DOHH2 (cell line): ENCODE data around the gene BNIP5.

Experiments
- EZH2phosphoT487 ChIP-seq: fragments of 200-600 bp; sonication (generic); IDR thresholded peaks from 2 replicates; pipeline ENCODE4 v1.6.1; 2017; ENCODE audit warnings: borderline replicate concordance, mild to moderate bottlenecking, antibody characterized with exemption, low read length, moderate library complexity, mixed read lengths
- TF ChIP-seq, protein P1 (sequence below): fragments of 200-600 bp; sonication (generic); IDR thresholded peaks from one replicate; pipeline ENCODE4 v1.5.1; 2014; ENCODE audit warnings: antibody characterized with exemption, mild to moderate bottlenecking, low read depth, low read length; ENCODE audit not compliant: poor library complexity, severe bottlenecking

DNA sequence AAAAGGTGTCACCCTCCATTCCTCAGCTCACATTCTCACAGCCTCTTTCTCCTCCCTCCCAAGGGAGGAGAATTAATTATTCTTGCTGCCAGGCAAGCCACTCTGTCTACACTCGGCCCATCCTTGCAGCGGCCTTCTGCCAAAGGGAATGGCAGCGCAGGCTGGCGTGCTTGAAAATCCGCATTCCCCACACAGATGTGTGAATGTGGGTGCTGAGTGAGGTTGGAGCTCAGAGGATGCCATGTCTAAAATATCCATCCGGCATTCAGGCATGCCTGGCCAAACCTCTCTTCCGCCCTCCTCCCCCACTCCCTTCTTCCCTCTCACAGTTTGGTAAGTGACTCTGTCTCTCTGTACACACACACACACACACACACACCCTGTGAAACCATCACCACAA, 39.2 kb downstream of the BNIP5 start:
- TF ChIP-seq, protein P1, sequence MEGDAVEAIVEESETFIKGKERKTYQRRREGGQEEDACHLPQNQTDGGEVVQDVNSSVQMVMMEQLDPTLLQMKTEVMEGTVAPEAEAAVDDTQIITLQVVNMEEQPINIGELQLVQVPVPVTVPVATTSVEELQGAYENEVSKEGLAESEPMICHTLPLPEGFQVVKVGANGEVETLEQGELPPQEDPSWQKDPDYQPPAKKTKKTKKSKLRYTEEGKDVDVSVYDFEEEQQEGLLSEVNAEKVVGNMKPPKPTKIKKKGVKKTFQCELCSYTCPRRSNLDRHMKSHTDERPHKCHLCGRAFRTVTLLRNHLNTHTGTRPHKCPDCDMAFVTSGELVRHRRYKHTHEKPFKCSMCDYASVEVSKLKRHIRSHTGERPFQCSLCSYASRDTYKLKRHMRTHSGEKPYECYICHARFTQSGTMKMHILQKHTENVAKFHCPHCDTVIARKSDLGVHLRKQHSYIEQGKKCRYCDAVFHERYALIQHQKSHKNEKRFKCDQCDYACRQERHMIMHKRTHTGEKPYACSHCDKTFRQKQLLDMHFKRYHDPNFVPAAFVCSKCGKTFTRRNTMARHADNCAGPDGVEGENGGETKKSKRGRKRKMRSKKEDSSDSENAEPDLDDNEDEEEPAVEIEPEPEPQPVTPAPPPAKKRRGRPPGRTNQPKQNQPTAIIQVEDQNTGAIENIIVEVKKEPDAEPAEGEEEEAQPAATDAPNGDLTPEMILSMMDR, result no peak
- no peak for TF ChIP-seq EZH2phosphoT487
